A375 (cell line): ENCODE measurements around the gene TRIO. TPM values are rescaled to one million over a fixed set of nuclear protein-coding genes. Genes with fewer than 3 reads are reported as not detected.

Source experiments
- total RNA-seq: library from RNA; depleted of rRNA; stranded (reverse); fragments of >200 nt; shearing (Covaris generic); gene quantifications from 2 replicates; pipeline ENCODE4 v1.2.3, GENCODE V29; 2014; rRNA removed

TRIO gene
- total RNA-seq, result 82.2 and 113 TPM in 2 replicates

GRCh38 chr5:14142827-14143545 is at the start of gene TRIO:
Gene TRIO (plus strand): TSS chr5:14143342. CDS start chr5:14143726, 384 bp downstream.

Other genes with a start within 250 kb of the TRIO start
- 0.27 and 0.30 TPM in 2 replicates for gene DNAH5, start 198.7 kb upstream of the TRIO start, total RNA-seq